SK-N-SH (cell line): ENCODE results near the gene SMARCA2. TPM values are rescaled to one million over a fixed set of nuclear protein-coding genes. Genes with fewer than 3 reads are reported as not detected.

ENCODE experiments used
- CTCF ChIA-PET: fragments of 300-600, 350-600 bp; formaldehyde crosslinking; extraction: SDS; loops from one replicate; lab custom pipeline; 2021; lab: Yijun Ruan, JAX
- POLR2A ChIA-PET: fragments of 350-600 bp; sonication (Branson Sonifier 250); formaldehyde crosslinking; extraction: SDS; loops from one replicate; lab custom pipeline; 2020; ENCODE audit warnings: antibody characterized with exemption, inconsistent platforms; lab: Yijun Ruan, JAX
- DNase-seq: peaks from one replicate; pipeline ENCODE4 v3.0.0; 2012
- H2AFZ ChIP-seq: fragments of 200-600 bp; sonication (generic); 2 replicates; pipeline ENCODE4 v1.8.1; 2016; ENCODE audit warnings: antibody characterized with exemption, mild to moderate bottlenecking, low read depth
- H3F3A ChIP-seq: fragments of 200-600 bp; sonication (generic); replicated peaks from 2 replicates; pipeline ENCODE3; 2016; ENCODE audit warnings: antibody characterized with exemption, mild to moderate bottlenecking; ENCODE audit not compliant: insufficient read depth
- H3K27ac ChIP-seq, 2 experiments: fragments of 200-500 bp in 1 of 2; fragments of 200-600 bp in 1 of 2; sonication (Bioruptor generic) in 1 of 2; sonication (generic), shearing (Covaris generic) in 1 of 2; 2 replicates each; pipeline versions ENCODE4 v1.5.1 to v1.6.1; 2014 to 2016; ENCODE audit warnings: low read depth in 2 of 2, inconsistent platforms in 1 of 2, low read length in 1 of 2, mild to moderate bottlenecking in 1 of 2, mixed read lengths in 1 of 2
- H3K27me3 ChIP-seq: fragments of 200-600 bp; sonication (generic), shearing (Covaris generic); 2 replicates; pipeline ENCODE4 v1.6.1; 2016; ENCODE audit warnings: mixed run types; ENCODE audit not compliant: insufficient read depth
- H3K36me3 ChIP-seq, 2 experiments: fragments of 200-500 bp in 1 of 2; fragments of 200-600 bp in 1 of 2; sonication (Bioruptor generic) in 1 of 2; sonication (generic) in 1 of 2; replicated peaks in 1 of 2; 2 replicates each; pipeline versions ENCODE3 to v1.5.1; 2014 to 2016; ENCODE audit warnings: low read length in 1 of 2, mild to moderate bottlenecking in 1 of 2; ENCODE audit not compliant: insufficient read depth in 2 of 2, control insufficient read depth in 1 of 2
- H3K4me1 ChIP-seq, 2 experiments: fragments of 200-500 bp in 1 of 2; fragments of 200-600 bp in 1 of 2; sonication (Bioruptor generic) in 1 of 2; sonication (generic), shearing (Covaris generic) in 1 of 2; 2 replicates each; pipeline versions ENCODE4 v1.5.1 to v1.6.1; 2014 to 2016; ENCODE audit warnings: low read depth in 1 of 2, low read length in 1 of 2, mixed run types in 1 of 2; ENCODE audit not compliant: insufficient read depth in 2 of 2, control insufficient read depth in 1 of 2
- H3K4me2 ChIP-seq: fragments of 200-600 bp; sonication (generic), shearing (Covaris generic); 2 replicates; pipeline ENCODE4 v1.6.1; 2017; ENCODE audit warnings: mixed run types
- H3K4me3 ChIP-seq, 2 experiments: fragments of 200-500 bp in 1 of 2; fragments of 200-600 bp in 1 of 2; sonication (Bioruptor generic) in 1 of 2; sonication (generic), shearing (Covaris generic) in 1 of 2; 2 replicates each; pipeline versions ENCODE4 v1.5.1 to v1.8.1; 2014 to 2016; ENCODE audit warnings: low read depth in 2 of 2, inconsistent platforms in 1 of 2, low read length in 1 of 2, mild to moderate bottlenecking in 1 of 2, mixed read lengths in 1 of 2, moderate library complexity in 1 of 2
- H3K79me2 ChIP-seq: fragments of 200-600 bp; sonication (generic); 2 replicates; pipeline ENCODE4 v1.8.1; 2017; ENCODE audit warnings: mild to moderate bottlenecking; ENCODE audit not compliant: insufficient read depth
- H3K9ac ChIP-seq: fragments of 200-600 bp; sonication (generic); 2 replicates; pipeline ENCODE4 v1.6.1; 2017; ENCODE audit warnings: mixed run types
- H3K9me2 ChIP-seq: fragments of 200-600 bp; sonication (generic); 2 replicates; pipeline ENCODE4 v1.6.1; 2017; ENCODE audit warnings: mixed run types
- H3K9me3 ChIP-seq: fragments of 200-600 bp; sonication (generic); 2 replicates; pipeline ENCODE4 v1.6.1; 2017; ENCODE audit warnings: mixed run types, mild to moderate bottlenecking, moderate library complexity
- H4K20me1 ChIP-seq: fragments of 200-600 bp; sonication (generic); 2 replicates; pipeline ENCODE4 v1.6.1; 2017; ENCODE audit warnings: mild to moderate bottlenecking, mixed run types; ENCODE audit not compliant: insufficient read depth
- CHD2 ChIP-seq: fragments of 150-350 bp; IDR thresholded peaks from 2 replicates; pipeline ENCODE4 v1.6.1; 2018; ENCODE audit warnings: low read length; ENCODE audit not compliant: partially characterized antibody
- EP300 ChIP-seq, 2 experiments: IDR thresholded peaks; 2 replicates each; pipeline versions ENCODE4 v1.4.0 to v1.6.1; 2012; ENCODE audit warnings: borderline replicate concordance in 1 of 2, low read depth in 1 of 2, low read length in 1 of 2
- GATA2 ChIP-seq: sonication (generic); formaldehyde crosslinking; IDR thresholded peaks from 2 replicates; pipeline ENCODE4 v1.5.0; 2020; ENCODE audit warnings: mild to moderate bottlenecking, missing genetic modification reagents
- JUND ChIP-seq: IDR thresholded peaks from 2 replicates; pipeline ENCODE4 v1.4.0; 2012
- MXI1 ChIP-seq: IDR thresholded peaks from 2 replicates; pipeline ENCODE4 v1.6.1; 2012; ENCODE audit warnings: mild to moderate bottlenecking, low read depth, low read length, improper control_type of control experiment
- NFIC ChIP-seq: IDR thresholded peaks from 2 replicates; pipeline ENCODE4 v1.4.0; 2012; ENCODE audit warnings: borderline replicate concordance
- NRF1 ChIP-seq: IDR thresholded peaks from 2 replicates; pipeline ENCODE4 v1.6.1; 2012; ENCODE audit warnings: low read depth, mild to moderate bottlenecking, low read length
- RCOR1 ChIP-seq: fragments of 150-350 bp; IDR thresholded peaks from 2 replicates; pipeline ENCODE4 v1.6.1; 2017; ENCODE audit warnings: antibody characterized with exemption, low read length
- RFX5 ChIP-seq: IDR thresholded peaks from 2 replicates; pipeline ENCODE4 v1.6.1; 2012; ENCODE audit warnings: mild to moderate bottlenecking, improper control_type of control experiment, low read length
- RXRA ChIP-seq: IDR thresholded peaks from 2 replicates; pipeline ENCODE4 v1.4.0; 2012; ENCODE audit warnings: low read depth, mild to moderate bottlenecking, borderline replicate concordance
- SMC3 ChIP-seq: IDR thresholded peaks from 2 replicates; pipeline ENCODE4 v1.6.1; 2012; ENCODE audit warnings: low read depth, low read length, improper control_type of control experiment
- TAF1 ChIP-seq: IDR thresholded peaks from 2 replicates; pipeline ENCODE4 v1.6.1; 2012; ENCODE audit warnings: low read depth, mild to moderate bottlenecking, low read length, moderate library complexity, borderline replicate concordance
- TCF12 ChIP-seq: IDR thresholded peaks from 2 replicates; pipeline ENCODE4 v1.4.0; 2012
- YY1 ChIP-seq: IDR thresholded peaks from 2 replicates; pipeline ENCODE4 v1.4.0; 2012; ENCODE audit warnings: low read depth, mild to moderate bottlenecking
- WGBS: methylation state at CpG from one replicate; pipeline ENCODE4 v1.1.6; 2017; ENCODE audit warnings: low lambda C conversion rate; 5-methylcytosine and 5-hydroxymethylcytosine counted together
- polyA plus RNA-seq, 3 experiments: library from polyadenylated mRNA; depleted of rRNA; stranded (reverse); fragments of >200 nt; gene quantifications; 2 replicates each; pipeline ENCODE4 v1.2.3, GENCODE V29; 2012
- TF ChIP-seq, protein P1 (sequence below): fragments of 150-350 bp; IDR thresholded peaks from 2 replicates; pipeline ENCODE4 v1.6.1; 2016; ENCODE audit warnings: mild to moderate bottlenecking, low read depth, low read length
- TF ChIP-seq, protein P2 (sequence below): IDR thresholded peaks from 2 replicates; pipeline ENCODE4 v1.4.0; 2012; ENCODE audit warnings: low read depth, borderline replicate concordance
- TF ChIP-seq, protein P3 (sequence below): fragments of 200-600 bp; sonication (generic); IDR thresholded peaks from 2 replicates; pipeline ENCODE4 v1.6.1; 2017; ENCODE audit warnings: antibody characterized with exemption, mild to moderate bottlenecking, moderate library complexity
- TF ChIP-seq, protein P4 (sequence below): IDR thresholded peaks from 2 replicates; pipeline ENCODE4 v1.4.0; 2012; ENCODE audit warnings: low read depth
- TF ChIP-seq, protein P5 (sequence below): IDR thresholded peaks from 2 replicates; pipeline ENCODE4 v1.4.0; 2012; ENCODE audit warnings: low read depth, borderline replicate concordance
- TF ChIP-seq, protein P6 (sequence below): fragments of 150-350 bp; IDR thresholded peaks from 2 replicates; pipeline ENCODE4 v1.6.1; 2017; ENCODE audit warnings: antibody characterized with exemption, low read length, low read depth, borderline replicate concordance

Gene SMARCA2
- polyA plus RNA-seq, 1 of the 3 experiments (the other 2 are of a cell fraction) = 17.4 TPM

DNA sequence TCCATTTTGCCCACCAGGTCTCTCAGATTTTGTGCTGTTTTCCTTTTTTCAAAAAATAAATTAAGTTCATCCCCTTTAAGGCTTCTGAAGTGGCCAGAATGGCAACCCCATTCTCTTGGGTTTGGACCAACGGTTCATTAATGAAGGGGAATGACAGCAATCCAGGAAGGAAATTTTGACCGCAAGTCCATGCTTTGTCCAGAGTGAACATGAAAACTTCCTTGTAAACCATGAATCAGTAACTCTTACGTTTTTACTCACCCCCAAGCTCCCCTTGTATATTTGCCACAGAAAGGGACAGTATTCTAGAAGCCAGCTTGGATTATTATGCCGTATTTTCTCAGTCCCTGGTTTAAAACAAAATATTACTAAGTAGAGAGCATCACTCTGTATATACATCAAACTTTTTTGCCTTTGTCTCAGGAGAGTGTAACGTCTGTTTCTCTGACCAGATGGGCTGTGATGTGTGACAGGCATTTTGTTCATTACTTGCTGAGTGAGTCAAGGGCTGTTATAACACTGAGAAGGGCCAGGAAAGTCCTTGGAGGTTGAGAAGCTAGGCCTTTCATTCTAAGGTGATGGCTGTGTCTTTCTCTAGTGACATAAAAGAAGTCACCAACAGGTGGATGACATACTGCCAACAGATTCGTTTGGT, 148.2 kb downstream of the SMARCA2 start:
- Histone ChIP-seq H3K4me3 (no peak overlapping the region), H3K4me2 (no peak overlapping the region), H2AFZ (no peak overlapping the region), H3F3A (no peaks in the 10 kb centered on the region), H3K9me3 (no peaks in the 10 kb centered on the region), H3K9ac (no peak overlapping the region), H4K20me1 (no peaks in the 10 kb centered on the region)
- ChIA-PET CTCF (no interaction called here), POLR2A (no interaction called here)
- no peak for DNase-seq
- WGBS = 87% methylated on average over 6 of the region's 6 CpGs
- TF ChIP-seq TAF1 (no peak), YY1 (no peak), RFX5 (no peak), RXRA (no peak), TCF12 (no peak), RCOR1 (no peak), CHD2 (no peak), NRF1 (no peak), SMC3 (no peak), EP300 (IDR thresholded peaks at IDR 0.05; ENCODE audit: borderline replicate concordance in 1 of 2, low read depth in 1 of 2, low read length in 1 of 2) (no peak), JUND (no peak), GATA2 (CRISPR knock-in tag) (no peak), MXI1 (no peak), NFIC (no peak)
- TF ChIP-seq, protein P1, sequence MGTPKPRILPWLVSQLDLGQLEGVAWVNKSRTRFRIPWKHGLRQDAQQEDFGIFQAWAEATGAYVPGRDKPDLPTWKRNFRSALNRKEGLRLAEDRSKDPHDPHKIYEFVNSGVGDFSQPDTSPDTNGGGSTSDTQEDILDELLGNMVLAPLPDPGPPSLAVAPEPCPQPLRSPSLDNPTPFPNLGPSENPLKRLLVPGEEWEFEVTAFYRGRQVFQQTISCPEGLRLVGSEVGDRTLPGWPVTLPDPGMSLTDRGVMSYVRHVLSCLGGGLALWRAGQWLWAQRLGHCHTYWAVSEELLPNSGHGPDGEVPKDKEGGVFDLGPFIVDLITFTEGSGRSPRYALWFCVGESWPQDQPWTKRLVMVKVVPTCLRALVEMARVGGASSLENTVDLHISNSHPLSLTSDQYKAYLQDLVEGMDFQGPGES = no peak
- TF ChIP-seq, protein P2, sequence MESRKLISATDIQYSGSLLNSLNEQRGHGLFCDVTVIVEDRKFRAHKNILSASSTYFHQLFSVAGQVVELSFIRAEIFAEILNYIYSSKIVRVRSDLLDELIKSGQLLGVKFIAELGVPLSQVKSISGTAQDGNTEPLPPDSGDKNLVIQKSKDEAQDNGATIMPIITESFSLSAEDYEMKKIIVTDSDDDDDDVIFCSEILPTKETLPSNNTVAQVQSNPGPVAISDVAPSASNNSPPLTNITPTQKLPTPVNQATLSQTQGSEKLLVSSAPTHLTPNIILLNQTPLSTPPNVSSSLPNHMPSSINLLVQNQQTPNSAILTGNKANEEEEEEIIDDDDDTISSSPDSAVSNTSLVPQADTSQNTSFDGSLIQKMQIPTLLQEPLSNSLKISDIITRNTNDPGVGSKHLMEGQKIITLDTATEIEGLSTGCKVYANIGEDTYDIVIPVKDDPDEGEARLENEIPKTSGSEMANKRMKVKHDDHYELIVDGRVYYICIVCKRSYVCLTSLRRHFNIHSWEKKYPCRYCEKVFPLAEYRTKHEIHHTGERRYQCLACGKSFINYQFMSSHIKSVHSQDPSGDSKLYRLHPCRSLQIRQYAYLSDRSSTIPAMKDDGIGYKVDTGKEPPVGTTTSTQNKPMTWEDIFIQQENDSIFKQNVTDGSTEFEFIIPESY = no peak
- TF ChIP-seq, protein P3, sequence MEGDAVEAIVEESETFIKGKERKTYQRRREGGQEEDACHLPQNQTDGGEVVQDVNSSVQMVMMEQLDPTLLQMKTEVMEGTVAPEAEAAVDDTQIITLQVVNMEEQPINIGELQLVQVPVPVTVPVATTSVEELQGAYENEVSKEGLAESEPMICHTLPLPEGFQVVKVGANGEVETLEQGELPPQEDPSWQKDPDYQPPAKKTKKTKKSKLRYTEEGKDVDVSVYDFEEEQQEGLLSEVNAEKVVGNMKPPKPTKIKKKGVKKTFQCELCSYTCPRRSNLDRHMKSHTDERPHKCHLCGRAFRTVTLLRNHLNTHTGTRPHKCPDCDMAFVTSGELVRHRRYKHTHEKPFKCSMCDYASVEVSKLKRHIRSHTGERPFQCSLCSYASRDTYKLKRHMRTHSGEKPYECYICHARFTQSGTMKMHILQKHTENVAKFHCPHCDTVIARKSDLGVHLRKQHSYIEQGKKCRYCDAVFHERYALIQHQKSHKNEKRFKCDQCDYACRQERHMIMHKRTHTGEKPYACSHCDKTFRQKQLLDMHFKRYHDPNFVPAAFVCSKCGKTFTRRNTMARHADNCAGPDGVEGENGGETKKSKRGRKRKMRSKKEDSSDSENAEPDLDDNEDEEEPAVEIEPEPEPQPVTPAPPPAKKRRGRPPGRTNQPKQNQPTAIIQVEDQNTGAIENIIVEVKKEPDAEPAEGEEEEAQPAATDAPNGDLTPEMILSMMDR = no peak
- TF ChIP-seq, protein P4, sequence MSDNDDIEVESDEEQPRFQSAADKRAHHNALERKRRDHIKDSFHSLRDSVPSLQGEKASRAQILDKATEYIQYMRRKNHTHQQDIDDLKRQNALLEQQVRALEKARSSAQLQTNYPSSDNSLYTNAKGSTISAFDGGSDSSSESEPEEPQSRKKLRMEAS = no peak
- TF ChIP-seq, protein P5, sequence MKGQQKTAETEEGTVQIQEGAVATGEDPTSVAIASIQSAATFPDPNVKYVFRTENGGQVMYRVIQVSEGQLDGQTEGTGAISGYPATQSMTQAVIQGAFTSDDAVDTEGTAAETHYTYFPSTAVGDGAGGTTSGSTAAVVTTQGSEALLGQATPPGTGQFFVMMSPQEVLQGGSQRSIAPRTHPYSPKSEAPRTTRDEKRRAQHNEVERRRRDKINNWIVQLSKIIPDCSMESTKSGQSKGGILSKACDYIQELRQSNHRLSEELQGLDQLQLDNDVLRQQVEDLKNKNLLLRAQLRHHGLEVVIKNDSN = no peak
- TF ChIP-seq, protein P6, sequence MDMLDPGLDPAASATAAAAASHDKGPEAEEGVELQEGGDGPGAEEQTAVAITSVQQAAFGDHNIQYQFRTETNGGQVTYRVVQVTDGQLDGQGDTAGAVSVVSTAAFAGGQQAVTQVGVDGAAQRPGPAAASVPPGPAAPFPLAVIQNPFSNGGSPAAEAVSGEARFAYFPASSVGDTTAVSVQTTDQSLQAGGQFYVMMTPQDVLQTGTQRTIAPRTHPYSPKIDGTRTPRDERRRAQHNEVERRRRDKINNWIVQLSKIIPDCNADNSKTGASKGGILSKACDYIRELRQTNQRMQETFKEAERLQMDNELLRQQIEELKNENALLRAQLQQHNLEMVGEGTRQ = no peak
- TF ChIP-seq, all 33 proteins: peak for 0
- no peaks in the 10 kb centered on the region for H3K27me3 ChIP-seq
- H3K27ac ChIP-seq = no peak overlapping the region
- peaks cover 5% of the 10 kb centered on the region; the same call in 1 of the 2 replicates for H3K79me2 ChIP-seq
- peaks cover 0 to 5% of the 10 kb centered on the region in 2 experiments for H3K36me3 ChIP-seq
- H3K9me2 ChIP-seq = no peaks in the 10 kb centered on the region
- H3K4me1 ChIP-seq = peaks cover 0 to 11% of the 10 kb centered on the region in 2 experiments; a peak in 2 of 4 replicates
